ENCODE data around the gene LAMC1. TPM values are rescaled to one million over a fixed set of nuclear protein-coding genes. Genes with fewer than 3 reads are reported as not detected.

Gene LAMC1
- total and polyA plus RNA-seq, 10 of the 15 experiments (the other 5 are each of a cell fraction or from before 2014, with no cell fraction given): 4.6 to 51.4 (median 25.6) TPM

DNA sequence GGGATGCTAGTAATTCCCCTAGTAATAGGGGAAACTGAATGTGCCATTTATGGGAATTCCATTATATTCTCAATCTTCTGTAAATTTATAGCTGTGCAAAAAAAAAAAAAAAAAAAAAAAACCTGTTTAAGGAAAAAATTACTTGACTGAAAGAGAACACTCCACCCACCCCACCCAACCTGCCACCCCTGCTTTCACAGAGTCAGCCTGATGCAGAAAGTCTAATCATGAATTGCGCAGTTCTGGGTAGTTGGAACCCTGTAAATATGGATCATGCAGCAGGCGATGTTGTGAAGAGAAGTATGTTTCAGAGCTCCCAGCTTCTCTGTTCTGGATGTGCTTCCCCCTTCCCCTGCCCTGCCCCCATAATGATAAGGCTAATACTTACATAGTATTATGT lies 143.2 kb downstream of the LAMC1 start:
- no peaks in the 10 kb centered on the region for H3K4me1 ChIP-seq (ENCODE audit: control insufficient read depth, insufficient read depth, low read length)
- in situ Hi-C loops (cut with MboI): no loop called here
- TF ChIP-seq POU2F2 (IDR thresholded peaks at IDR 0.05; ENCODE audit: borderline replicate concordance, low read depth, low read length) (no peak), ZNF207 (IDR thresholded peaks at IDR 0.05; ENCODE audit: borderline replicate concordance) (no peak), SIN3A (IDR thresholded peaks at IDR 0.05; ENCODE audit: low read depth, low read length) (no peak), KLF5 (IDR thresholded peaks at IDR 0.05; ENCODE audit: partially characterized antibody) (no peak), TAF1 (IDR thresholded peaks at IDR 0.05; ENCODE audit: borderline replicate concordance, low read depth, low read length) (no peak), CBX3 (IDR thresholded peaks at IDR 0.05; ENCODE audit: borderline replicate concordance, low read depth) (no peak), IRF5 (IDR thresholded peaks at IDR 0.05; ENCODE audit: borderline replicate concordance) (no peak), ELK1 (IDR thresholded peaks at IDR 0.05; ENCODE audit: low read depth, low read length) (no peak), ZNF274 (IDR thresholded peaks at IDR 0.05; ENCODE audit: insufficient read depth, insufficient read length) (no peak), BCL11A (IDR thresholded peaks at IDR 0.05; ENCODE audit: low read depth, low read length) (no peak), RUNX3 (IDR thresholded peaks at IDR 0.05; ENCODE audit: low read length) (no peak), ZNF384 (IDR thresholded peaks at IDR 0.05; ENCODE audit: borderline replicate concordance, low read depth, low read length) (no peak), ZZZ3 (IDR thresholded peaks at IDR 0.05; ENCODE audit: control insufficient read depth, insufficient read length, low read depth) (no peak), MYC (IDR thresholded peaks at IDR 0.05; ENCODE audit: insufficient read depth, insufficient read length, insufficient replicate concordance, low read length, severe bottlenecking) (no peak)
- TF ChIP-seq, protein P1, sequence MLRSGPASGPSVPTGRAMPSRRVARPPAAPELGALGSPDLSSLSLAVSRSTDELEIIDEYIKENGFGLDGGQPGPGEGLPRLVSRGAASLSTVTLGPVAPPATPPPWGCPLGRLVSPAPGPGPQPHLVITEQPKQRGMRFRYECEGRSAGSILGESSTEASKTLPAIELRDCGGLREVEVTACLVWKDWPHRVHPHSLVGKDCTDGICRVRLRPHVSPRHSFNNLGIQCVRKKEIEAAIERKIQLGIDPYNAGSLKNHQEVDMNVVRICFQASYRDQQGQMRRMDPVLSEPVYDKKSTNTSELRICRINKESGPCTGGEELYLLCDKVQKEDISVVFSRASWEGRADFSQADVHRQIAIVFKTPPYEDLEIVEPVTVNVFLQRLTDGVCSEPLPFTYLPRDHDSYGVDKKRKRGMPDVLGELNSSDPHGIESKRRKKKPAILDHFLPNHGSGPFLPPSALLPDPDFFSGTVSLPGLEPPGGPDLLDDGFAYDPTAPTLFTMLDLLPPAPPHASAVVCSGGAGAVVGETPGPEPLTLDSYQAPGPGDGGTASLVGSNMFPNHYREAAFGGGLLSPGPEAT (IDR thresholded peaks at IDR 0.05; ENCODE audit: low read depth): no peak

More for the DNA sequence above, 143.2 kb downstream of the LAMC1 start:
- Histone ChIP-seq H3K27ac (ENCODE audit: control insufficient read depth, insufficient read depth) (no peak overlapping the region), H4K20me1 (ENCODE audit: control insufficient read depth, insufficient read depth) (no peaks in the 10 kb centered on the region), H3K9me3 (replicated peaks; ENCODE audit: control insufficient read depth, insufficient read depth, low read length) (no peaks in the 10 kb centered on the region), H2AFZ (ENCODE audit: control insufficient read depth, low read depth, low read length) (no peak overlapping the region), H3K27me3 (replicated peaks in 1 of 2; ENCODE audit: control insufficient read depth in 2 of 2, insufficient read depth in 2 of 2, low read length in 1 of 2) (no peaks in the 10 kb centered on the region), H3K4me2 (ENCODE audit: control insufficient read depth, insufficient read depth) (no peak overlapping the region), H3K36me3 (ENCODE audit: control insufficient read depth in 2 of 2, insufficient read depth in 2 of 2, low read length in 1 of 2) (no peaks in the 10 kb centered on the region), H3K9ac (ENCODE audit: control insufficient read depth, insufficient read depth, low read length) (no peak overlapping the region), H3K79me2 (ENCODE audit: control insufficient read depth, insufficient read depth, low read length) (no peaks in the 10 kb centered on the region), H3K4me3 (no peak overlapping the region)
- ATAC-seq (no peak), DNase-seq (ENCODE audit: low read depth, low spot score) (no peak), FAIRE-seq (no peak)
- POLR2A ChIA-PET: no interaction called here
- no TSS peak for BruUV-seq (replicated peaks)
- WGBS (ENCODE audit: insufficient coverage, insufficient replicate concordance, low lambda C conversion rate, missing lambda C conversion rate): 98% methylated on average over 2 of the region's 2 CpGs
- SMC1A ChIA-PET (ENCODE audit: uncharacterized antibody, unreplicated experiment): no interaction called here
- CTCF ChIA-PET: interaction anchor here (0.7 kb wide), 2 partner anchors 20 to 397 kb away, joined by 3 read pairs; no protein-coding TSS in a partner anchor
- RAD21 ChIA-PET (ENCODE audit: unreplicated experiment): no interaction called here
- intact Hi-C loops (cut with micrococcal nuclease; ENCODE audit: unreplicated experiment): no loop called here
